Esophagus muscularis mucosa (tissue), 3 donors: ENCODE measurements around the gene CLEC16A.

ENCODE experiments used
- CTCF ChIP-seq, 3 experiments: fragments of 200-600 bp in 2 of 3; fragments of 450-650 bp in 1 of 3; sonication (generic) in 2 of 3; IDR thresholded peaks; one replicate each; pipeline ENCODE4 v1.5.1; 2017 to 2019; ENCODE audit warnings: antibody characterized with exemption in 3 of 3, mild to moderate bottlenecking in 2 of 3, moderate library complexity in 1 of 3
- POLR2A ChIP-seq: fragments of 450-650 bp; IDR thresholded peaks from one replicate; pipeline ENCODE4 v1.6.1; 2017; ENCODE audit warnings: antibody characterized with exemption, moderate library complexity, mild to moderate bottlenecking, low read depth
- POLR2AphosphoS5 ChIP-seq, 2 donors: sonication (generic); formaldehyde crosslinking; IDR thresholded peaks; one replicate each; pipeline ENCODE4 v1.6.1; 2017; ENCODE audit warnings: antibody characterized with exemption in 2 of 2

- TF ChIP-seq CTCF (IDR thresholded peaks at IDR 0.05) (no peak), POLR2AphosphoS5 (IDR thresholded peaks at IDR 0.05) (no peak), POLR2A (no peak)
Measured at GRCh38 chr16:11208916-11209665, 264.7 kb downstream of the CLEC16A start.
